GM23248 (cell line): Measurements from ENCODE around the gene NHERF1. TPM values are rescaled to one million over a fixed set of nuclear protein-coding genes. Genes with fewer than 3 reads are reported as not detected.

ENCODE experiments used
- DNase-seq: peaks from one replicate; pipeline ENCODE4 v3.0.0-alpha.2; 2015
- H2AFZ ChIP-seq: fragments of 200-600 bp; sonication (generic); 2 replicates; pipeline ENCODE4 v1.6.1; 2016; ENCODE audit warnings: antibody characterized with exemption
- H3F3A ChIP-seq: fragments of 200-600 bp; sonication (generic); 2 replicates; pipeline ENCODE4 v1.6.1; 2016; ENCODE audit warnings: mild to moderate bottlenecking, antibody characterized with exemption, mixed run types; ENCODE audit not compliant: insufficient read depth
- H3K27ac ChIP-seq: fragments of 200-600 bp; sonication (generic); 2 replicates; pipeline ENCODE4 v1.5.1; 2016; ENCODE audit warnings: mild to moderate bottlenecking
- H3K27me3 ChIP-seq: fragments of 200-600 bp; sonication (generic); replicated peaks from 2 replicates; pipeline ENCODE4 v1.6.1; 2016; ENCODE audit warnings: mild to moderate bottlenecking; ENCODE audit not compliant: insufficient read depth
- H3K36me3 ChIP-seq: fragments of 200-600 bp; sonication (generic); 2 replicates; pipeline ENCODE4 v1.6.1; 2016; ENCODE audit warnings: low read depth, mild to moderate bottlenecking
- H3K4me1 ChIP-seq: fragments of 200-600 bp; sonication (generic); 2 replicates; pipeline ENCODE4 v1.6.1; 2016; ENCODE audit warnings: mild to moderate bottlenecking; ENCODE audit not compliant: insufficient read depth
- H3K4me2 ChIP-seq: fragments of 200-600 bp; sonication (generic); one replicate; pipeline ENCODE4 v1.6.1; 2016; ENCODE audit warnings: mild to moderate bottlenecking; ENCODE audit not compliant: unreplicated experiment
- H3K4me3 ChIP-seq: fragments of 200-600 bp; sonication (generic); 2 replicates; pipeline ENCODE4 v1.5.1; 2016; ENCODE audit warnings: mild to moderate bottlenecking
- H3K79me2 ChIP-seq: fragments of 200-600 bp; sonication (generic); 2 replicates; pipeline ENCODE4 v1.6.1; 2016; ENCODE audit warnings: mild to moderate bottlenecking; ENCODE audit not compliant: insufficient read depth
- H3K9ac ChIP-seq: fragments of 200-600 bp; sonication (generic); 2 replicates; pipeline ENCODE4 v1.6.1; 2016; ENCODE audit warnings: mild to moderate bottlenecking
- H3K9me2 ChIP-seq: fragments of 200-600 bp; sonication (generic); 2 replicates; pipeline ENCODE4 v1.6.1; 2016; ENCODE audit warnings: mixed run types, mild to moderate bottlenecking, moderate library complexity; ENCODE audit not compliant: insufficient read depth
- H3K9me3 ChIP-seq: fragments of 200-600 bp; sonication (generic); one replicate; pipeline ENCODE4 v1.6.1; 2017; ENCODE audit warnings: low read depth
- H4K20me1 ChIP-seq: fragments of 200-600 bp; sonication (generic); 2 replicates; pipeline ENCODE4 v1.6.0; 2016; ENCODE audit not compliant: insufficient read depth
- EZH2 ChIP-seq: fragments of 200-600 bp; sonication (generic); IDR thresholded peaks from 2 replicates; pipeline ENCODE4 v1.6.1; 2018; ENCODE audit warnings: antibody characterized with exemption, mild to moderate bottlenecking; ENCODE audit not compliant: insufficient read depth, poor library complexity, severe bottlenecking
- EZH2phosphoT487 ChIP-seq: fragments of 200-600 bp; sonication (generic); IDR thresholded peaks from 2 replicates; pipeline ENCODE4 v1.6.1; 2018; ENCODE audit warnings: antibody characterized with exemption, moderate library complexity, mild to moderate bottlenecking, low read depth; ENCODE audit not compliant: insufficient read depth
- WGBS, 2 experiments: methylation state at CpG; one replicate each; pipeline ENCODE4 v1.1.6; 2015 to 2017; ENCODE audit warnings: low lambda C conversion rate in 2 of 2, low coverage in 1 of 2; ENCODE audit errors: missing lambda C conversion rate in 2 of 2; 5-methylcytosine and 5-hydroxymethylcytosine counted together
- in situ Hi-C: fragments of 300-500 bp; cut with MboI; formaldehyde crosslinking; loops from 2 replicates; pipeline ENCODE4 v1.15.0; 2020
- polyA plus RNA-seq: library from polyadenylated mRNA; unstranded; fragments of >200 nt; fragmentation: Nextera tagmentation; extraction: Ambion mirVana; gene quantifications from 2 replicates; pipeline ENCODE4 v1.2.1, GENCODE V29; 2016
- total RNA-seq: library from RNA; depleted of rRNA; stranded (reverse); fragments of >200 nt; shearing (Covaris generic); gene quantifications from 2 replicates; pipeline ENCODE4 v1.2.3, GENCODE V29; 2014

The NHERF1 gene
- total and polyA plus RNA-seq, 2 experiments from 2014 or later: 8.0 to 9.1 TPM

- no peak for TF ChIP-seq EZH2
- no peak for TF ChIP-seq EZH2phosphoT487
- H3K36me3 ChIP-seq: no peaks in the 10 kb centered on the region; the same call in 1 of the 2 replicates
- no peaks in the 10 kb centered on the region for H3K79me2 ChIP-seq
- H3K9me3 ChIP-seq: no peaks in the 10 kb centered on the region
- no peak overlapping the region for H3K4me3 ChIP-seq
- H3K27ac ChIP-seq: no peak overlapping the region
- DNase-seq: no peak
- H4K20me1 ChIP-seq: no peaks in the 10 kb centered on the region
- no peak overlapping the region for H2AFZ ChIP-seq
- H3K9ac ChIP-seq: no peak overlapping the region
- H3K27me3 ChIP-seq: no peaks in the 10 kb centered on the region
- no peaks in the 10 kb centered on the region for H3F3A ChIP-seq
- H3K4me2 ChIP-seq: no peak overlapping the region
- in situ Hi-C loops: no loop called here
- no peaks in the 10 kb centered on the region for H3K4me1 ChIP-seq
- 90 to 94% methylated on average over 9 of the region's 9 CpGs for whole genome bisulfite sequencing, 2 experiments
- H3K9me2 ChIP-seq: no peaks in the 10 kb centered on the region
Measured at GRCh38 chr17:74785981-74786360, 37.5 kb downstream of the NHERF1 start.

DNA sequence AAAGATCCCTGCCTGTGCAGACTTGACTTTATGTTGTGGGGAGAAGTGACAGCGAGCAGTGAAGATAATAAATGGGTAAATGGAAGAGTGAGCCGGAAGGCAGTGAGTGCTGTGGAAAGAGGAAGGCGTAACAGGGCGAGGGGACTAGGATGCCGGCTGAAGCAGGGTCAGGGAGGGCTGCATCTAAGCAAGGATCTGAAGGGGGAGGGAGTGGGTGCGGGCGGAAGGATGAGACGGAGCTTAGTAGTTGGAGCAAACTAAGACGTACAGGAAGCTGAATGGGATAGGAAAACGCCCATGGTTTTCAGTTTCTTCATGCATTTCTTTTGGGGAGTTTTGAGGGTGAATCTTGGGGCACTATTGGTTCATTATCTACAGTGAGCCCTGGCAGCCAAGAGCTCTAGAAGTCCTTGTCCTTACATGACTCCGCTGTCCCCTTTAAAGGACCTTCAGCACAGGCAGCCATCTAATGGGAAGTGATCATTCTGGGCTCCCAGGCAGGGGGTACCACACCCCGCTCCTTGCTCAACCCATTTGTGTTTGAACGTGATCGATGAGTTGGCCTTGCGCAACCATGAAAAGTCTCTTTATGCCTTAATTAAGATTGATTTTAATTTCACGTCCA is 38.1 kb downstream of the NHERF1 start:
- Histone ChIP-seq H3K9ac (no peak overlapping the region), H3K27ac (no peak overlapping the region), H2AFZ (no peak overlapping the region), H3K4me2 (no peak overlapping the region), H3K9me3 (no peaks in the 10 kb centered on the region), H4K20me1 (no peaks in the 10 kb centered on the region), H3K4me1 (no peaks in the 10 kb centered on the region), H3K79me2 (no peaks in the 10 kb centered on the region), H3K27me3 (no peaks in the 10 kb centered on the region), H3K9me2 (no peaks in the 10 kb centered on the region), H3F3A (no peaks in the 10 kb centered on the region), H3K36me3 (no peaks in the 10 kb centered on the region; the same call in 1 of the 2 replicates), H3K4me3 (no peak overlapping the region)
- no peak for DNase-seq
- in situ Hi-C loops: no loop called here
- WGBS, 2 experiments: 84 to 88% methylated on average over 15 to 16 of the region's 16 CpGs
- no peak for TF ChIP-seq EZH2phosphoT487
- TF ChIP-seq EZH2: no peak

DNA sequence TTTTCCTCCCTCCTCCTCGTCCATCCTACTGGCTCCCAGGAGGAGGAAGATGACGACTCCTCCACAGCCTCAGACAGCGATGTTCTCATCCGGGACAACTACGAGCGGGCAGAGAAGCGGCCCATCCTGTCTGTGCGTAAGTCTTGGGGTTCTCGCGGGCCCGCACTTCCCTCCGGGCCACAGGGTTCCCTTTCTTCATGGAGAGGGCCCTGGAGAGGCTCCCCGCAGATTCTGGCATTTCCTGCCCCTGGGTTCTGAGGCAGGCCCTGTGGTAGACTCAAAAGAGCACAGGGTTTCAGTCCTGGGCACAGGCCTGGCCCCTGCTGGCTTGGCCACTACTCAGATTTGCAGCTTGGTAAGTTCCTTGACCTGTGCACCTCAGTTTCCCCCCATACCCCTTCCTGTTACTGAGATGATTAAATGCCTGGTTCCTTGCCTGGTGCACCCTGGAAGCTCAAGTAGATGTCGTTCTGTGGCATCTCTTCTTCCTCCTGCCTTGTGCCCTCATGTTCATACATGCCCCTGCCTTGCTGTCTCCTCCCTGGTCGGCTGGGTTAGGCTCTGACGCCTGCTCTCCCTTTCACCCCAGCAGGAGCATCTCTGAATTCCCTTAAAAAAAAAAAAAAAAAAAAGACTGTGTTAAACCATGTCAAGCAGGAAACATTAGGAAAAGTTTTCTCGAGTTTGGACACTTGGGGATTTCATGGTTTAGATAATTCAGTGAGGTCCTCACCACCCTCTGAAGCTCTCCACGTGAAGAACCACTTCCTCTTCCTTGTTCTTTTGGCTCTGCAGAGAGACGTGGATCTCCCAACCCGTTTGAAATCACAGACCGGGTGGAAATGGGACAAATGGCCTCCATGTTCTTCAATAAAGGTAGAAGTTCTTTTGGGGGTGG is 42.0 kb downstream of the NHERF1 start:
- WGBS, 2 experiments: 89 to 90% methylated on average over 21 of the region's 21 CpGs
- Histone ChIP-seq H3K9me3 (no peaks in the 10 kb centered on the region), H3K4me2 (no peak overlapping the region), H3K79me2 (no peaks in the 10 kb centered on the region), H3F3A (no peaks in the 10 kb centered on the region), H3K4me1 (no peaks in the 10 kb centered on the region), H3K27me3 (no peaks in the 10 kb centered on the region), H2AFZ (no peak overlapping the region), H3K9me2 (no peaks in the 10 kb centered on the region), H4K20me1 (no peaks in the 10 kb centered on the region), H3K27ac (no peak overlapping the region), H3K9ac (no peak overlapping the region), H3K4me3 (no peak overlapping the region), H3K36me3 (no peaks in the 10 kb centered on the region; the same call in 1 of the 2 replicates)
- in situ Hi-C loops: no loop called here
- TF ChIP-seq EZH2 (no peak), EZH2phosphoT487 (no peak)
- DNase-seq: no peak

- Histone ChIP-seq H3K27me3 (no peaks in the 10 kb centered on the region), H3F3A (no peaks in the 10 kb centered on the region), H3K9me3 (no peaks in the 10 kb centered on the region), H3K4me2 (no peak overlapping the region), H4K20me1 (no peaks in the 10 kb centered on the region), H3K9me2 (no peaks in the 10 kb centered on the region), H2AFZ (no peak overlapping the region), H3K79me2 (no peaks in the 10 kb centered on the region), H3K4me1 (no peaks in the 10 kb centered on the region), H3K4me3 (no peak overlapping the region), H3K9ac (no peak overlapping the region), H3K27ac (no peak overlapping the region), H3K36me3 (no peaks in the 10 kb centered on the region; the same call in 1 of the 2 replicates)
- in situ Hi-C loops: no loop called here
- no peak for DNase-seq
- WGBS, 2 experiments: 91 to 93% methylated on average over 12 of the region's 12 CpGs
- TF ChIP-seq EZH2phosphoT487: no peak
- no peak for TF ChIP-seq EZH2
Measured at GRCh38 chr17:74792586-74793105, 44.2 kb downstream of the NHERF1 start.
